Stimulated activated CD4-positive, alpha-beta T cell treated with anti-CD3 and anti-CD28 coated beads, Interleukin-2, amount 100 ng/mL, for 24 hours (primary cell): Measurements from ENCODE around the gene PIM3.

Experiments
- DNase-seq, 2 donors: peaks; one replicate each; pipeline ENCODE4 v3.0.0-alpha.2; 2020

The PIM3 gene

DNA sequence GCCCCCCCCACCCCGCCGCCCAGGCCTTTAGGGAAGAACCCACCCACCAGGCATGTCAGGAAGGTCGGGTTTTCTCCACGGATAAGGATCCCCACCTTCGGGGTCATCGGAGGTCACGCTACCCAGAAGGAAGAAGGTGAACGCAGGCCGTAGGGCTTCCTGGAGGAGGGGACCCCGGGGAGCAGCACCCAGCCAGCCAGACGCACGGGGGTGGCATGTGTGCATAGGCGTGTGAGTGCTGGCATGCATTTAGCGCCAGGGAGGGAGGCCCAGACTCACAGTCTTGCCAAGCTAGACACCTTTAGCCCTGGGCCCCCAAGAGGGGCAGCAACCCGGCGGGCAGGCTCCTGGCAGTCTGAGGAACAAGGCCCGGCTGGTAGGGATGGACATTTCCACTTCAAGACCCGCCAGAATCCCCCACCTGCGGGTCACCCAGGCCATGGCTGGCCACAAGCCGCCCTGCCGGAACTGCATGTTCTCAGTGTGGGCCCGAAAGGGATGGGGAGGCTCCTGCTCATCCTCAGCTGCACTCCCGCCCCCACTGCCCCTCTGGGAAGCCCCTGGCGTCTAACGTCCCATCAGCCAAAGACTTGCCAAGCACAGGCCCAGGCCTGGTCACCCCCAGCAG, 16.7 kb upstream of the PIM3 start:
- no peak for DNase-seq

DNA sequence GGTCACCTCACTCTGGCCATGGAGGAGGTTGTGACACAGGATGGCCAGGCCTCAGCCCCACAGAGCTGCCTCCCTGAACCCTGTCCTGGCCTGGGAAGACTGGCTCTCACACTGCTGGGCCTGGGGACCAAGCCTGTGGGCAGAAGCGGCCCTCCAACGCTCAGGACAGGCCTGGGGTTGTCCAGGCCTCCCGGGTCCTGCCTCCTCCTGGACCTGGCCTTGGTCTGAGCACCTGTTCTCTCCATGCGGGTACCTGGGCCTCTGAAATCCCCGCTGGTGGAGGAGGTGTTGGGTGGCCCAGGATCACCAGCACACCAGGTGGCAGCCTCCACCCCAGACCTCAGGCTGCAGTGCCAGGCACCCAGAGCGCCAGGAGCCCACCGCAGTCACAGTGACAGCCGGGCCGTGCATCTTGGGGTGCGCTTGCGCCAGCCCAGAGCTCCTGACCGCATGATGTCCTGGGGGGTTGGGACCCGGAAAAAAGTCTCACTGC, 16.1 kb upstream of the PIM3 start:
- no peak for DNase-seq

DNA sequence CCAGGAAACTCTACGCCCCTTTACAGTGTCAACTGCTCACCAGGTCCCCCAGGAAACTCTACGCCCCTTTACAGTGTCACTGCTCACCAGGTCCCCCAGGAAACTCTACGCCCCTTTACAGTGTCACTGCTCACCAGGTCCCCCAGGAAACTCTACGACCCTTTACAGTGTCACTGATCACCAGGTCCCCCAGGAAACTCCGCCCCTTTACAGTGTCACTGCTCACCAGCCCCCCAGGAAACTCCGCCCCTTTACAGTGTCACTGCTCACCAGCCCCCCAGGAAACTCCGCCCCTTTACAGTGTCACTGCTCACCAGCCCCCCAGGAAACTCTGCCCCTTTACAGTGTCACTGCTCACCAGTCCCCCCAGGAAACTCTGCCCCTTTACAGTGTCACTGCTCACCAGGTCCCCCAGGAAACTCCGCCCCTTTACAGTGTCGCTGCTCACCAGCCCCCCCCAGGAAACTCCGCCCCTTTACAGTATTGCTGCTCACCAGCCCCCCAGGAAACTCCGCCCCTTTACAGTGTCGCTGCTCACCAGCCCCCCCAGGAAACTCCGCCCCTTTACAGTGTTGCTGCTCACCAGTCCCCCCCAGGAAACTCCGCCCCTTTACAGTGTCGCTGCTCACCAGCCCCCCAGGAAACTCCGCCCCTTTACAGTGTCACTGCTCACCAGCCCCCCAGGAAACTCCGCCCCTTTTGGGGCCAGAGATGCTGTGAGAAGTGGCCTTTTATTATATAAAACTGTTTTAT, 15.4 kb upstream of the PIM3 start:
- peak; percentile 42 to 57 for DNase-seq

DNA sequence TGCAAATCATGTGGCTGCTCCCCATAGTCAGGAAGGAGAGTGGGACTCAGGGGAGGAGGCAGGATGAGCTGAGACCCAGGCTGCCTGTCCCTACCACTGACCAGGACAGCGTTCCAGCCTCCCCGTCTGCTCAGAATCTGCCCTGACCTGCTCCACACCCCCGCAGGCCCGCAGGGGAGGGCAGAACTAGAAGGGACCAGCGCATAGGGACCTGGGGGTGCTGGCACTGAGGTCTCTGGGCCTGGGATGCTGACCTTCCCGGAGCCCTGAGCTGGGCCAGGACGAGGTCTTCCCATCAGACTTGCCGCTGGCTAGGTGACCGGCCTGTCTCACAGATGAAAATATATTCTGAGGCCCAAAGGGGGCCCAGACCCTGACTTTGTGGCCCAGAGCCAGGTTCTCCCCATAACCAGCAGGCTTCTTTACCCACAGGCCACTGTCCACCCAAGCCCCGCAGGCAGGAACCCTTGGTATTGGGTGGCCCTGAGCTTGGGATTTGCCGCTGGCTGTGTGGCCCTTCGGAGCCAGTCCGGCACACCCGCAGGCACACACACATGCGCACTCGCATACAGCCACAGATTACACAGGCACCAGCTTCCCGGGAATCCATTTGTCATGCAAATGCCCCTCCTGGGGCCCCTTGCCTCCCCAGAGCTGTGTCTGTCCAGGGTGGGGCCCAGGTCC, 13.8 kb upstream of the PIM3 start:
- DNase-seq = no peak

DNA sequence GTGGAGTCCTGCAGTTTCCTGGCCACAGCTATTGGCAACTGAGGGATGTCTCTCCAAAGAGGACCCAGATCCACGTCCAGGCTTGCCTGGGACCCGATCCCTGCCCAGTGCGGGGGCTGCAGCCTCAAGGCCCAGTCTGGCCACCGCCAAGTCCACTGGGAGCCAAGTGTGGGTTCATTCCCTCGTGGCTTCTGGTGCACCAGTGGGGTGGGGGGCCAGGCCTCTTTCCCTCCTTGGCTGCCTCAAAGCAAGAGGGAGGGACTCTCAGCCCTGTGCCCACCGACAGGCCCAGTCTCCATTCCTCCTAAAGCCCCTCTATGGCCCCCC, 13.3 kb upstream of the PIM3 start:
- no peak for DNase-seq

DNA sequence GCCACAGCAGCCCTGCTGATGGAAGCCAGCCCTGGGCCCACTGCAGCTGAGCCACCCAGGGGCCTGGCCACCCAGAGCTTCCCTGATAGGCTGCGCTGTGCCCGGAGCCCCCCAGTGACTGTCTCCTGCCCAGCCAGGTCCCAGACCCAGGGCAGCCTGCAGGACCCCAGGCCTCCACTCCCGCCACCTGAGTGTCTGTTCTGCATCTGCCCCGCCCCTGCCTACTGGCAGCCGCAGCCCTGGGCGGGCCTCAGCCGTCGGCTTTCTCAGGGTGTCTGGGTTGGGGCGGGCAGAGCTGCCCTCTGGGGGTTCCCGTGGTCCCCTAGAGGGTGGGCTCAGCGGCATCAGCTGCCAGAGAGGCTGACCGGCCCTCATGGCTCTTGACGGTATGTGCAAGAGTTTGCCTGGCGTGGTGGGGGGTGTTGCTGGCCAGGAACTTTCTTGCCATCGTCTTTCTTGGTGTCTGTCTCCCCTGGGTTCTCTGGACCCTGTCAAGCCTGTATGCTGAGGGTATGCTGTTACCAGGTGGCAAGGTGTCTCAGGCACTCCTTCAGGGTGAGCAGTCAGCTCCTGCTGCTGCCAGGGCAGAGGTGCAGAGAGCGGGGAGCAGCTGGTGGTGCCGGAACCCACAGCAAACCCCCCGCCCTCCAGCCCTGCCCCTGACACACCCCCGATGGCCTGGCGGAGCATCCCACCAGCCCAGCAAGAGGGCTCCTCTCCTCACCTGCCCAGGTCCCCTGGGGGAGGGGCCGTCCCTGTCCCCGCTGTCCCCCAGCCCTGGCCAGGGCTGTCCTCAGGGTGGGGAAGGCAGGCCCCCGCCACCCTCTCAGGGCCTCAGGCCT, 12.2 kb upstream of the PIM3 start:
- DNase-seq = no peak

DNA sequence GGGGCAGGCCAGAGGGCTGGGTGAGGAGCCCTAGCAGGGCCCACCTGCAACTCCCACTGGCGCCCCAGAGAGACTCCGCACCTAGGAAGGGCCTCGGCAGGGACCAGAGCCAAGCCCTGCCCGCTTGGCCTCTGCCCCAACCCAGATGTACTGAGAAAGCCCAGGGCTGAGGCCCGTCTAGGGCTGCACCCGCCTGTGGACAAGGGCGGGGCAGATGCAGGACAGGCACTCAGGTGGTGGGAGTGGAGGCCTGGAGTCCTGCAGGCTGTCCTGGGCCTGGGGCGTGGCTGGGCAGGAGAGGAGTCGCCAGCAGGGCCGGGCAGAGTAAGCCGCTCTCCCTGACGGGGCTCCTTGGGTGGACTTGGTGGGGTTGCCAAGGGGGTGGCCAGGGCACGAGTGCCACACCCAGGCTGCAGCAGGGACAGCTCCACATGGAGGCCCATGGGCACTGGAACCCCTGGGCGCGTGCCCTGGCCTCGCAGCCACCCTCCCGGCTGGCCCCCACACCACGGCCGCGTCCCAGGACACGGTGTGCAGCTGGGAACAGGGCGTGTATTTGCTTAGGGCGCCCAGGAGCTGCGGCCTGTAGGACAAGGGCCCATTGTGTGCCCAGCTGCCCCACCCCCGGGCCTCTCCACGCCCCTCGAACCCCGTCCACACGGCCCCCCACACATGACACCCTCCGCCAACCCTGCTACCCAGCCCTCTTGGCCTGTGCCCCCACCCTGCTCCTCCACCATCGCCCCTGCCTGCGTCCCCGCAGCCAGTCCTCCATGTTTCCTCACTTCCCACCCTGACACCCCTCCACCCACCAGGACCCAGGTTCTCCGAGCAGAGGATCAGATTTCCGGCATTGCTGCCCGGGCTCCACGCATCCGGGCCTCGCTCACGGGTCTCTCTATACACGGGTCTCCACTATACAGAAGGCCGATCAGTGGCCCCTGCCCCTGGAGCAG, 11.3 kb upstream of the PIM3 start:
- no peak for DNase-seq

DNA sequence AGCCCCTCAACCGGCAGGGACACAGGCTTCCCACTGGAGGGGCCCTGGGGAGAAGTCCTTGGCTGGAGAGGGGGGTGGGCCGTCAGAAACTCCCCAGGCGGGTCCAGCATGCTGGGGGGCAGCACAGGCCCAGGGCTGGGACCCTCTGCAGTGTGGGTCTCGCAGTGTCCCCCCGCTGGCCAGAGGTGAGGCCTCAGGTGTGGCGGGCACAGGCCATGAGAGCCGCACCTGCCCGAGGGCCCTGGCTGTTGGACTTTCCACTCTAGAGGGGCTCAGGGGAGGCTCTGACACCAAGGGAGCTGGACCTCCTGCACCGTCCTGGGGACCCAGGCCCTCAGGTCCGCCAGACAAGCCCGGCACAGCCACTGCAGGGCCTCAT, 10.7 kb upstream of the PIM3 start:
- DNase-seq = no peak

DNA sequence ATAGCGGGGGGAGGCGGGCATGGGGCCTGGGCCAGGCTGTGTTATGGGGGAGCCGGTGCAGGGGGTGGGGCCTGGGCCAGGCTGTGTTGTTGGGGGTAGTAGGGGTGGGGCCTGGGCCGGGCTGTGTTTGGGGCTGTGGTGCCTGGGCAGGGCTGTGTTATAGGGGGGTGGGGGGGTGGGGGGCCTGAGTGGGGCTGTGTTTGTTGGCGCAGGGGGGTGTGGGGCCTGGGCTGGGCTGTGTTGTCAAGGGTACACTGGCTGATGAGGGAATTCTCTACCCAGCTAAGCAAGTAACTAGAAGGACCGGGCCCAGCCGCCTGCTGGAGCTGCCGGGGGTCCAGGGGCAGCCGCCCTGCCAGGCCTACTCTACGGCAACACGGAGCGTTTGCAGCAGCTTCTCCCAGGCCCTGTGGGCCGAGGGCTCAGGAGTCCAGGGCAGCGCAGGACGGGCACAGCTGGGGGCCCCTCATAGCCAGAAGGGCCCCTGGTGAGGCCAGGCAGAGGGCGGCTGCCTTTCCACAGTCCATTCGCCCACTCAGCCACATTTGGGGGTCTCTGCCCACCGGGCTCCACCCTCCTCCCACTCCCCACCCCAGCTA, 10.1 kb upstream of the PIM3 start:
- no peak for DNase-seq

DNA sequence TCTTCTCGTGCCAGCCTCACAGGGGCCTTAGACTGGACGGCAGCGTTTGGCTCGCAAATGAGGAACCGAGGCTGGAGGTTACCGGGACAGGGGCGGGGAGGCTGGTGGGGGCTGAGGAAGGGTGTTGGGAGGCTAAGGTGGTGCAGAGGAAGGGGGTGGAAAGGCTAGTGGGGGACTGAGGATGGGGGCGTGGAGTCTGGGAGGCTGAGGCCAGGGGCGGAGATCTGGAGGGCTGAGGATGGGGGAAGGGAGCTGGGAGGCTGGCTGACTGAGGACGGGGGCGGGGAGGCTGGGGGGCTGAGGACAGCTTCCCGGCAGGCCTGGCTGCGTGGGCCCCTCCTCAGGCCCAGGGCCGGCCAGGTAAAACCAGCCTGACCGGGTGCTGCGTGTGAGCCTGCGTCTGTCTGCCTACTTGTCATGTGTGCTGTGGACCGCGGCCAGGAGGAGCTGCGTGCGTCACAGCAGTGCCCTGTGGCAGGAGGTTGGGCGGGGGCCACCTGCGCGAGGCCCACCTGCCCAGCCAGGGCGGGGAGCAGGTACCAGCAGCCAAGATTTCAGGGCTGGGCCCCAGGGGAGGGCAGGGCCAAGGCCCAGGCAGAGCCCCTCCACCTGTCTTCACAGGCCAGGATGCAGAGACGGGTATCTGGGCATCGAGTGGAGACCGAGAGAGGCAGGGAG, 9.4 kb upstream of the PIM3 start:
- no peak for DNase-seq

DNA sequence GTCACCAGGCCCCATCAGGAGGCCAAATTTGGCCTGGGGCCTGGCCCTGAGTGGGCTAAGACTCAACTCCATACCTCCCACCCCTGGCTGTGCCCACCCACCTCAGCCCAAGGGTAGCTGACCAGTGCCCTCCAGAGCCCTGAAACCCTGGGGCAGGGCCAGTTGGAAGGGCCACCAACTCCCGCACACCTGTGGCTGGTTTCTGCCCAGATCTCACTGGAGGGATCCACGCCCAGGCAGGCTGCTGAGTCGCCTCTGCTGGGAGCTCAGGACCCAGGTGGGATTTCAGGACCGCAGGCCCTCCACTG, 8.9 kb upstream of the PIM3 start:
- no peak for DNase-seq

DNA sequence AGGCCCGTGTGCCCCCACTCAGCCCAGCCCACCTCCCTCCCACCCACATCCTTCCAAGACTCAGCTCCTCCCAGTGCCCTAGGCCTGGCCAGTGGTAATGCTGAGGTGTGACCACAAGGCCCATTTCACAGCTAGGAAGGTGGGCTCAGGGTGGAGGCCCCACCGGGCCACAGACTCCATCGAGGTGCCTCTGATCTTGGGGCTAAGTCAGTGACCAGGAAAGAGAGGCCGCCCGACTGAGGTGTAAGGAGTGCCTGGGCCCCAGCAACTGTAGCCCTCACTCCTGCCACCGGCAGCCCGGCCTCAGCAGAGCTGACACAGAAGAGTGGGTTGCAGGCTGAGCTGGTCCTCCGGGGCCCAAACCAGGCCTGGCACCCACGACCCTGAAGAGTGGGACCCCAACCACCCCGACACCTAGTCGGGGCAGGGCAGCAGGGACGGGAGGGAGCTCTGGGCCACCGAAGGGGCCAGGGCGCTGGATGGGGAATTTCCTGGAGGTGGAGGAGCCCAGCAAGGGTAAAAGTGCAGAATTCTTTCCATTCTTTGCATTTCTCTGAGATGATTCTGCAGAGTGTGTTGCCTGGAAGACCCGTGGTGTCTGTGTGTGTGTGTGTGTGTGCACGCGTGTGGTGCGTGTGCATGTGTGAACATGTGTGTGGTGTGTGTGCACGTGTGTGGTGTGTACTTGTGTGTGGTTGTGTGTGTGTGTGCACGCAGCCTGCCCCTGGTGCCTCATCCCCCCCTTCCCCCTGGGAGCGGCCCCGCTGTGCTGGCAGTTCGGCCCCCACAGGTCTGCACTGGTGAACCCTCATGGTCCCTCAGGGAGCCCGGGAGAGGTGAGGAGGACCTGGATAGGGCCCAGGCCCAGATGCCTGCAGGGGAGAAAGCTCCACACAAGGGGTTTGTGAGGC, 8.3 kb upstream of the PIM3 start:
- DNase-seq = no peak

DNA sequence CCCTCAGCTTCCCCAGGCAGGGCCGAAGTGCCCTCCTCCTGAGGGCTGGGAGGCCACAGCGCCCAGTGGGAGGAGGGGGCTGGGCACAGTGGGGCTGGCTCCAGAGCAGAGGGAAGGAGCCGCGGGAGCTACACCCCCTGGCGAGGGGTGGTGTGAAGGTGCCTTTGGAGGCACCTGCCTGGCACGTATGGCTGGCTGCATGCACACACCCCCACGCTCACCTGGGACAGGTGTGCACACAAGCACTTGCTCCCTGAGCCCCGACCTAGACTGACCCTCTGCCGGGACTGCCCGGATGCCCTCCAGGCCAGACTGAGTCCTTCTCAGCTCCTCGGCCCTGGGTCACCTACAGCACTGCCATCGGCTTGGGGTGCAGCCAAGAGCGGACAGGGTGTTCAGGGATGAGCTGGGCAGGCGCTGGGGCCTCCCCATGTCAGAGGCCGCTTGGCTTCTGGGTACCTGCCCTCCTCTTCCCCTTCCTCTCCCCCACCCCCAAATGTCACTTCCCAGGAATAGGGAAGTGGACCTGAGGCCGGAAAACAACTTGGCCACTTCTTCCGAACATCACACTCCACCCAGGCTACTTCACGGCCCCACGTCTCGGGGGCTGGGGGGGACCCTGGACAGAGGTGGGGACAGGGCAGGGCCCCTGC, 7.4 kb upstream of the PIM3 start:
- no peak for DNase-seq

DNA sequence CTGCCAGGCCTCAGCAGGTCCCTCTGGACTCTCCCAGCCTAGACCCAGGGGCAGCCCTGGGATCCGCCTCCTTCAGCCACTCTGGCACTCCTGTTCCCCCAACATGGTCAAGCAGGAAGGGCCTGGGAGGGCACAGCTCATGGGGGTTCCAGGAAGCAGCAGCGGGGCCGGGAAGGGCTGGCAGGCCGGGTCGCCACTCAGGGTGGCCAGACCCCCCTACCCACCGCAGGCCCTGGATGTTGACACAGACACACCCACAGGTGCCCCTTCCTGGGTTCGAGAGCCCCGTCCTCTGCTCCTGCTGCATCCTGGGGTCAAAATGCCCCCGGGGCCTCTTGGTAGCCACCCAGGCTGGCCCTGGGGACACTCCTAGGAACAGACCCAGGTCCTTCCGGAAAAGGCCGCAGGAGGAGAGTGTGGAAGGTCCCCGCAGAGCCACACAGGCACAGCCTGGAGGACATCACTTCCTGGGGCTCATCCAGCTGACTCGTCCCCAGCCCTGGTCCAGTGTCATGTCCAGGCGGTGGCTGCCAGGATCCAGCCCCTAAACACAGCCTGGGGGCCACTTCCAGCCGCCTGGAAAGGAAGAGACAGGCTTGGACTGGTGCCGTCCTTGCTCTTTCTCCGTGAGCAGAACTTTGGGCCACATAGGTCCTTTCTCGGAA, 6.8 kb upstream of the PIM3 start:
- DNase-seq = no peak

DNA sequence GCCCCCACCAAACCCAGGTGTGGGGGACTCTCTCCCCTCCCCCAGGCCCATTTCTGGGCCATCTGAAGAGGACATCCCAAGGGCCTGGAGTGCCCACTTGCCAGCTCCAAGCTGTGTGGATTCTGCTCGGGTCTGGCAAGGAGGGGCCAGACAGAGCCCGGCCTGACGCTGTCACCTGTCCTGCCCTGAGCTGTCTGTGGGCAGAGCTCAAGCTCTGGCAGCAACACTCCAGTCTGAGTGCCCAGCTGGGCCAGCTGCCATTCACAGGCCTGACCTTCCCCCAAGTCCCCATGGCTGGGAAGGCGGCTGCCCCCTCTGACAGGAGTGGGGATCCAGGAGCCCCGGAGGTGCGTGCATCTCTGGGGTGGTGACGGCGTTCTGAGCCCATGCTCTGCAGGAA, 6.2 kb upstream of the PIM3 start:
- DNase-seq = no peak

DNA sequence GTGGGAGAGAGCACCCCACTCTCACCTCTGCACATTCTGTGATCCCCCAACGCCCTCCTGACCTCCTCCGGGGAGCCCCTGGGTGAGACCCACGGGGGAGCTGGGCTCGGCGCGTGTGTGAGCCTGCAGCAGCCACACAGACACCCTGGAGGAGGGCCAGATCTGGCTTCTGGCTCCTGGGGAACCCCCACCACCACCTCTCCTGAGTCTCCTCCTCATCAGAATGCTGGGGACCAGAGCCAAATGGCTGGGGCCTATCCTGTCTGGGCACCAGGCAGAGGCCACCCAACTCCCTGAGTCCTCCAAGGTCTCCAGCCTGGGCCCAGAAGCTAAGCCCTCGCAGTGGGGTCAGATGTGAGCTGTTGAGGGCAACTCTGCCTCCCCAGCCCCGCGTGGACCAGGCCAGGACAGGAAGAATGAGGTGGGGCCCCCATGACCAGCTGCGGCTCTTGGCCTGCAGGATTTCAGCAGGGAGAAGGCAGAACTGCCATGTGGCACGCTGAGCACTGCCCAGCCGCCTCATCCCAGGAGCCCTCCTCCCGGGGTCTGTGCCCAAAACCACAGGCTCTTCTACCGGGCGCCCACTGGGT, 5.5 kb upstream of the PIM3 start:
- DNase-seq = no peak

DNA sequence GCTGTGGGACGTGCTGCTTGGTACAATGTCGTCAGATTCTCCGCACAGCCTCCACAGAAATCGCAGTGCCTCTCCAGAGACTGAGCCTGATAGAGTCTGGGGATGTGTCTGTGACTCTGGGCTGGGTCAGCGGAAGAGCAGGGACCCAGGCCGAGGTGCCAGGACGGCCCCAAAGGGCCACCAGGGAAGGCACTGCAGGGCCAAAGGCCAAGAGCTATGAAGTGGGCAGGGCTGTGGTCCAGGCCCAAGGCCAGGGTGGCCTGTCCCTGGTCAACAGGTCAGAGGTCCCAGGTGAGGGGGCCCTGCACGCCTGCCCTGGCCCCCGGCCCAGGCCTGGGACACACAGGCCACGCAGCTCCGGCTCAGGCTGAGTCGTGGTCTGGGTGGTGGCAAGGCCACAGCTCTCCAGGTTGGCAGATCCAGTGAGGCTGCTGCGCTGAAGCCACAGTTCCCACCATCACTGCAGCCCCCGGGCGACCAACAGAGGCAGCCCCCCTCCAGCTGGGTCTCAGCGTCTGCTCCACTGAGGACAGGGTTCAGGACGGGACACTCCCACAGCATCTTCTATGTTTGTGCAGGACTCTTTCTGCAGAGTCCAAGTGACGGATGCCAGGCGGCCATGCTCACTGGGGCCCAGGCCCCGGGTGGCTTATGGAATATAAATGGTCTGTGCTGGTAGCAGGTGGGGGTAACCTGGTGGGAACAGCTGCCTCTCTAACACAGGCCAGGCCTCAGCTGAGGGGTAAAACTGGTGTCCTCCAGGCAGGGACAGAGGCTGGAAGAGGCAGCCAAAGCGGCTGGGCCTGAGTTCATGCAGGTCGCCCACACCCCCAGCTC, 4.8 kb upstream of the PIM3 start:
- DNase-seq = no peak

DNA sequence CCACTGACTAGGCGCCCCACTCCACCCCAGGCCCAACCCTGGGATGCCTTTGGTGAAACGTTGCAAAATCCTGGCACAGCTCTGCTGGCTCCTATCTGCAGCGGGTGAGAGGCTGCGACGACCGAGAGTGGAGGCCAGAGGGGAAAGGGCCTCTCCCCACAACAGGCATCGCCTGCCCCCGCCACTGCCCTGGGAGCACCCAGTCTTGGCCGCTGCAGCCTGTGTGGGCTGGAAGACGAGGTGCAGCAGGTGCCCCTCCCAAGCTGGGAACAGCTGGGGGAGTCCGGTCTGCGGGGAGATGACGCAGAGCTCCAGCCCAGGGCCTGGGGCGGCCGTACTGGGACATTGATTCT, 4.2 kb upstream of the PIM3 start:
- DNase-seq = no peak
